GM19467 (cell line): ENCODE measurements around the gene RAB4A.

Experiments
- ATAC-seq: cut with Tn5 transposase; IDR thresholded peaks from one replicate; pipeline ENCODE4 v1.9.1; 2021; ENCODE audit warnings: mild to moderate bottlenecking, moderate library complexity; ENCODE audit not compliant: unreplicated experiment

RAB4A gene, protein sequence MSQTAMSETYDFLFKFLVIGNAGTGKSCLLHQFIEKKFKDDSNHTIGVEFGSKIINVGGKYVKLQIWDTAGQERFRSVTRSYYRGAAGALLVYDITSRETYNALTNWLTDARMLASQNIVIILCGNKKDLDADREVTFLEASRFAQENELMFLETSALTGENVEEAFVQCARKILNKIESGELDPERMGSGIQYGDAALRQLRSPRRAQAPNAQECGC

GRCh38 chr1:229270547-229271447, at the start of gene RAB4A:
RAB4A (plus strand) TSS chr1:229271111; CDS start chr1:229271340, 229 bp downstream.
- peak; percentile 88 for ATAC-seq

- ATAC-seq, result no peak
Measured at GRCh38 chr1:229222081-229222480, 48.8 kb upstream of the RAB4A start.

DNA sequence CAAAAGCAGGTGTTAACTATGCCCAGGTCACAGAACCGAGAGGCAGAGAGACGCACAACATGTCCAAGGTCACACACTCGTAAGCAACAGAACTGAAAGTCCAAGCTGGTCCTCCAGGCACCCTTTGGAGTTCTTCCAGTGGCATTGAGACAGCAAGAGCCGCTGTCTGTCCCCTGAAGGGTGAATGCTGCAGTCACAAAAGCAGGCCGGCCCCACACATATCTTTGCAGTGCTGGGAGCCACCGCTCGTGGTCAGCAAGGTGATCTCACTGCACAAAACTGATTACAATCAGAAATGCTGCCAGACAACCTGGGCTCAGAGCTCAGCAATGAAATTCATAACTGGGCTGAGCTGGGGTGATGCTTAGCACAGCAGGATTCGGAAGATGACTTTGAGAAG, 47.4 kb upstream of the RAB4A start:
- no peak for ATAC-seq

GRCh38 chr1:229224308-229224707, 46.6 kb upstream of the RAB4A start:
- ATAC-seq, result no peak

DNA sequence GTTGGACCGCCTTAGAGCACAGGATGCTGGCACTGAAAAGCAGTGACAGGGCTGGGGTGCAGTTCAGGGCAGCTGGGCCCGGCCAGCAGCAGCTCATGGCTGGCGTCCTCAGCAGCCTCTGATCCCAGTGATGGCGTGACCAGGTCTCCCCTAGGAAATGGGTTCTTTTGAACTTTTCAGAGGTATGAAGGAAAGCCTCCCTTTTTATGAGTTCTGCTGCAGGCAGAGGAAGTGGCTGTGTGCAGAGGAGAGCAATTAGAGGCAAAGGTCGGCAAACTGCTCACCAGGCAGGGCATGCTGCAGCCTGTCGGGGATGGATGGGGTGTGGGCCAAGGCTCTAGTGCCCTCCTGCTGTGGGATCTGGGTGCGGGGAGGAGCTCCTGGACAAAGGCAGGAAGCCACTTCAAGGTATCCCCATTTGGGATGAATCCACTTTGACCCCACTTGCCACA, 45.6 kb upstream of the RAB4A start:
- ATAC-seq, result no peak

GRCh38 chr1:229226796-229227195, 44.1 kb upstream of the RAB4A start:
- no peak for ATAC-seq

DNA sequence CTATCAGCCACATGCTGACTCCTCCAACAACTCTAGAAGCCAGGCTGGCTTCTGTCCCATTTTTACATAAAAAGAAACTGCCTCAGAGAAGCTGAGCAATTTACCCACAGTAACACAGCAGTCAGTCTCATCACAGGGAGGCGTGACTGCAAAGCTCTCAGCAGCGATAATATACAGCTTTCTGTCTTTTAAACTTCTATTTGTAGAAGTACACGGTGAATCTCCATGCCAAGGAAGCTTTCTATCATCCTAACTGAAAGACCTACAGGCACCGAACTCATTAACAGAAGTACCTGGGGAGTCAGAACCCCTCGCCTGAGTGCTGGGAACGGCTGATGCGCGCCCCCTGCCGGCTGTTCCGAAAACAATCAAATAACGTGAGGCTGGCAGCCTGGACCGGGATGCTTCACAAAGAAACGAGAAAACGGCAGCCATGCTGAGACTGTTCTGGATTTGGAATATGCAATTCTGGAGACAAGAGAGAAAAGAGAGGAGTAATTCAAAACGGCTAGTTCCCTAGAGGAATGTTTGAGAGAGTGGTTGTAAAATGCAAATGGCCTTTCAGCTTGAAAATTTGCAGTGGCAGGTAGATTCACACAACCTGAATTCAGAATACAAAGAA, 43.5 kb upstream of the RAB4A start:
- no peak for ATAC-seq

DNA sequence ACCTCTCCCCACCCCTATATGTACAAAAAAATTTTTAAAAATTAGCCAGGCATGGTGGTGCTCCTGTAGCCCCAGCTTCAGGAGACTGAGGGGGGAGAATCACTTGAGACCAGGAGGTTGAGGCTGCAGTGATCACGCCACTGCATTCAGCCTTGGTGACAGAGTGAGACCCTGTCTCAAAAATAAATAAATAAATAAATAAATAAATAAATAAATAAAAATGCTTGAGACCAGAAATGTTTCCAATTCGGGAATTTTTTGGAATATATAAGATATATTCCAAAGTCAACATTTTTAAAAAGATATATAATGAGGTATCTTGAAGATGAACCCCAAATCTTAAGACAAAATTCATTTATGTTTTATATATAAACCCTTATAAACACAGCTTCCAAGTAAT, 42.4 kb upstream of the RAB4A start:
- no peak for ATAC-seq

GRCh38 chr1:229229137-229229720, 41.7 kb upstream of the RAB4A start:
- no peak for ATAC-seq

- no peak for ATAC-seq
Measured at GRCh38 chr1:229229721-229230139, 41.2 kb upstream of the RAB4A start.

DNA sequence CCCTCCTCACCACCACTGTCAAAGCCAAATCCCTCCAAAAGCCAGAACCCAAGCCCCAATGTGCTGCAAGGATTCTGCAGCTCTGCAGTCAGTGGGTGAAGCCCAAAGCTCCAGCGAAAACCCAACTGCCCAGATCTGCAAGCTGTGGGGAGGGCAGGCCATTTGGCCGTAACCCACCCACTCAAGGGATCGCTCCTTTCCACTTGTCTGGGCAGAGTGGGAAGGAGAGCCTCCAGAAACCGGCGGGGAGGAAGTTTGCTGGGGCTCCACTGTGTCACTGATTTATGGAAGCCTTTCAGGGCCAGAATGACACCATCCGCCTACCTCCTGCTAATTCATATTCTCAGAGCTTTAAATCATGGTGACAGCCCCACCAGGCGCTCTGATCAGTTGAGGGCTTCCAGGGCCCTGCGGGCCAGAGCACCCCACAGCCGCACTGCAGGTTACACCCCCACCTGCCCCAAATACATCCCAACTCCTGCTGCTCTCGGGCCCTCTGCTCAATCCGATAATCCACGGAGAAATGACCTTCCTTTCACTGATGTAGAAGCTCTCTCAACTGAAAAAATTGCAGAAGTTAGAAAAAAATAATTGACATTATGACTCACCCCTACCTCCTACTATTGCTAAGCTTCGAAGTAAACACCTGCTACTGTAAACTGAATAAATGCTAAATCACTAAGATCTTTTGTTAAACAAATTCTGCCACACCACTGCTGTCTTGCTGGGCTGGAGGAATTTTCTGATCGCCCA, 40.6 kb upstream of the RAB4A start:
- no peak for ATAC-seq

DNA sequence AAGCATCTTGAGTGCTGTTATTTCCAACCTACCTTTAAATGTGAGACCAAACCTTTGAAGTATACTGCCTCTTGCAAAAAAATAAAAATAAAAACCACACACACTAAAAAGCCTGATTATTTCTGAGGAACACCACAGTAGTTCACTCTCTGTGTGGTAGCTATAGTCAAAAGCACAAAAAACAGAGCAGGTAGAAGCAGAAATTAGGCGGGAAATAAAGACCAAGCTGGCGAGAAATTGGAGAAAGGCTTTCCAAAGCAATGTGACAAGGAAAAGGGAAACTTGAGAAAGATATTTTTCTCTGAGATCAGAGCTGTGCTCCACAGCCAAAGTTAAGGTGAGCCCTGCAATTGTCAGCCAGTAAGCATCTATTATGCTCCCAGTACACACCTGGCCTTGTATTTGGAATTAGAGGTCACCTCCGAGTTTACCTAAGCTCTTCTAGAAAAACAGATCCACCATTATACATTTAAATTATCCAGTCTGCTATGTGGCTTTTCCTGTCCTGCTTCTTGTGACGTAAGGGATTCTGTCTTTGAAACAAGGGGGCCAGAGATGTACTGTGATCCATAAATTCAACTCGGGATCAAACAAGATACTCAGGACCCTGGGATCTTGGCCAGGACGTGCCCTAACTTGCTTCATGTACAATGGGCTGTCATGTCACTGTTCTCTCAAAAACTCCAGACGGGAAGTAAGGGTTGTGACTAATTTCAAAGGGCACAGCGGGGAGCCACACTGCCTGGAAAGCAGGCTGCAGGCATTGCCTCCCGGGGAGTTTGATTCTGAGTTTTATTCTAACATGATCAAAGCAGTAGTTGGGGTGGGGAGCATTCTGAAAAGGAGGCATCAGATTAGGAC, 39.8 kb upstream of the RAB4A start:
- no peak for ATAC-seq

DNA sequence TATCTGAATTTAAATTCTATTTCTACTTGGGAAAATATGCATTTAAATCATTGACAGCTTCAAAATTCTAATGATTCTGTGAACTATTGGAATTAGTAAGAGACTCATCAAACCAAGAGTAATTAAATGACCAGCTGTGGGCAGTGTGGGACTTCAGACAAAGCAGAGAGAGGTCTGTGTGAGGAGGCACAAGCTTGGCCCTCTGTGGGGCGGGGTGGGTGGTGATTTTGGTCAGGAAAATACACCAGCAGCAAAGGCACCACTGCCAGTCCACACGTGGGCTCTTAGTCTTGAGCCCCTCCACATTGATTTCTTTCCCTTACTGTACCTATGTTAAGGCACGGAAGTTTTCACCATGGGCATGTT, 39.2 kb upstream of the RAB4A start:
- ATAC-seq, result no peak

DNA sequence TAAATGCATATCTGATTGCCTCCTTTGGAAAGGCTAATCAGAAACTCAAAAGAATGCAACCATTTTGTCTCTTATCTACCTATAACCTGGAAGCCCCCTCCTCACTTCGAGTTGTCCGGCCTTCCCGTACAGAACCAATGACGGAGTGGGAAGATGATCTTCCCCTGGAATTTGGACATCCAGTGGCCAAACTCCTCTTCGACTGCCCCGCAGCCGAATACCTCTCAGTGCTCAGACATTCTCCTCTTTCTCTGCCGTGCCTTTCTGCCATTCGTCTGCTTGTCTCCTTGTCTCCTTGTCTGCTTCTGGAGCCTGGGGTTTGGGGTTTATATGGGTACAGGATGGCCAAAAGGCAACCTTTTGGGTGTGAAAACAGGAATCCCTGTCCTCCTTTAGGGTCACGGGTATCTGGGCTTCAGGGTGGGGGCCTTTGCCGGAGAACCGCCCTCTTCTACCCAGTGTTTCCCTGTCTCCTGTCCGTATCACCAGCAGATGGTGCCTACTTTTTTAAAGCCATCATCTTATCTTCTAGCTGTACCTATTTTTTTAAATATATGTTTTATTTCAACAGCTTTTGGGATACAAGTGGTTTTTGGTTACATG, 35.9 kb upstream of the RAB4A start:
- ATAC-seq, result no peak

DNA sequence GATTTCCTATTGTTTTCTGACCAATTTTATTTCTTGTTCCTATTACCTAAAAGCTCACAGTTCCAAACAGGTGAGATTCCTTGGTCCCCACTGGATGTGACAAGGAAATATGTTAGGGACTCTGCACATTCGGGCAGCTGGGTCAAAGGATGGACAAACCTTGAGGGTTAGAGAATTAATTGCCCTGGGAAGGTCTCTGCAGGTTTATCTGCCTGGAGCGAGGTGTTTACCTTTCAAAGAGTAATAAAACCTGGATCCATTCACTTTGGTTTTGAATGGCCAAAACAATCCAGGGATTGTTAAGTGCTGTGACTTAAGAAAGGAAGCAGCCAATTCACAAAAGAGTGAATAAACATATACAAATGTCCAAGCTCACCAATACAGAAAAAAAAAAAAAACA, 33.6 kb upstream of the RAB4A start:
- ATAC-seq, result no peak

DNA sequence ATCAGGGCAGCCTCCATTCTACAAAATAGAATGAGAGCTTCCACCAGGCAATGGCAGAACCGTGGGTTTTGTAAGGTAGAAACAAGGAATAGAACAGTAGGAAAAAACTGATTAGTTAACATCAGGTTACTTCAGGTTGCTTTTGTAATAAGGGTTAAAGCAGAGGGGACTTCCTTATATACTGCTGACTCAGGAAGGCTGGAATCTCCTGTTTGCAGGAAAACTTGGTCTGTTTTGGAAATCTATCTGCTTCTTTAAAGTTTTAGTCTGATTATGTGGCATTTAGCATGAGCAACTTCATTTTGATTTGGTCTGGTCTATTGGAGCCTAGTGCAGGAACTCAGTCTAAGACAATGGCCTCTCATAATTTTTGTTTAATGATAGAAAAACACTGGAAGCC, 32.7 kb upstream of the RAB4A start:
- ATAC-seq, result no peak

DNA sequence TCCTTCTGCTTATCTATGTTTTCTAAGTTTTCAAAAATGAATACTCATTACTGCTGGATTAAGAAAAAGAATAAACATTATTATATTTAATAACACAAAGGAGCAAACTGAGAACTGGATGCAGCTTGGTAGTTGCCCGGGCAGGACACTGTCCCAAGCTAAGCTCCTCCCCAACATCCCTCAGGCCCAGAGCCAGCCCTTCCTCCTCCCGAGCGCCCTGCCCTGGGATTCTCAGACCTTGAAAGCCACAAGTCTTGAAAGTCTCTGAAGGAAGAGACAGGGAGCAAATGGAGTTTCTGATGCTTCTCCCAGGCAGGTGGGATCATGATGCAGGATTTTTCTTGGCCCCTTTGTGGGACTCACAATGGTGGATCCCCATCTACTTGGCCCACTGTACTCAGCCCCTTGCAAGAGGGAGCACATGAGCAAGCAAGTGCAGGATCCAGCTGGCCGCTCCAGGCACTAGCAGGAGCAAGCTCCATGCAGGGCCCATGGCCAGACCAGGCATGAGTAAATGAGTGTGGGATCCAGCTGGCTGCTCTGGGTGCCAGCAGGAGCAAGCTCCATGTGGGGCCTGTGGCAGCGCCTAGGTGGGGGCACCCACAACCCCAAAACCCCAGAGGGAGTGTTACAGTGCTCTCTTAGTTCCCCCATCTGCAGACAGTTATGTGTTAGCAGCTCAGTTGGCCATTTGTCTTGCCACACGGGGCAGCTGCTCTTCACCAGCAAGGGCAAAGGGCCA, 32.1 kb upstream of the RAB4A start:
- no peak for ATAC-seq

DNA sequence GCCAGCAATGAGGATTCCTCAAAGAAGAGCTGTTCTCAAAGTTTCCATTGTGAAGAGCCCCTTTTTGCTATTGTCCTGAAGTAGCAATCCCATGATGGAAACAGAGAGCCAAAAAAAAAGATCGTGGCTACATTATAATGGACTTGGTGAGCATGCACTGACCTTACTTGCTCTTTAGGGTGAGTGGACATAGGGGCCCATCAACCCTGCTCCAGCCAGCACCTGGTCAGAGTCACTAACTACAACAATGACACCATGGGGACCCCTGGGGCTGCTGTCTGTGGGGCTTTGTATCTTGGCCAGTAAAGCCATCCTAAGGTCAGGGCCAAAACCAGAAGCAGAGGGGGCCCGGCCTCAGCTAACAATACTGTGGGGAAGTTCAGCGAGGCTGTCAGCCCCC, 30.4 kb upstream of the RAB4A start:
- no peak for ATAC-seq

DNA sequence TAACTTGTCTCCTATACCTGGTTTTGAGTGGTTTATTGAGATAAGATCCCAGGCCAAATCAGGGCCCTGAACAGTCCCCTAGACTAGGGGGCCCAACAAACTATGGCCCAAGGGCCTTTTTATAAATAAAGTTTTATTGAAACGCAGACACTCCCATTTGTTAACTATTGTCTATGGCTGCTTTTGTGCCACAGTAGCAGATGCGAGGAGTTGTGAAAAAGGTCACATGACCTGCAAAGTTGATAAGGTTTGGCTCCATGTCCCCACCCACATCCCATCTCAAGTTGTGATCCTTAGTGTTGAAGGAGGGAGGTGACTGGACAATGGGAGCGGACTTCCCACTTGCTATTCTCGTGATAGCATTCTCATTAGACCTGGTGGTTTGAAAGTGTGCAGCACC, 29.5 kb upstream of the RAB4A start:
- no peak for ATAC-seq
